GM12891 (cell line): ENCODE results near the gene IFNL2.

Source experiments
- PAX5 ChIP-seq: IDR thresholded peaks from 2 replicates; pipeline ENCODE4 v1.6.1; 2011; ENCODE audit warnings: low read length, moderate library complexity, mild to moderate bottlenecking; ENCODE audit not compliant: insufficient read depth, severe bottlenecking
- POLR2A ChIP-seq: IDR thresholded peaks from 2 replicates; pipeline ENCODE4 v1.6.1; 2011; ENCODE audit warnings: low read depth, low read length, control low read depth
- POLR2AphosphoS5 ChIP-seq: IDR thresholded peaks from 2 replicates; pipeline ENCODE4 v1.6.1; 2011; ENCODE audit warnings: low read depth, low read length, control low read depth
- POU2F2 ChIP-seq: IDR thresholded peaks from 2 replicates; pipeline ENCODE4 v1.6.1; 2011; ENCODE audit warnings: low read depth, mild to moderate bottlenecking, control low read depth, low read length, moderate library complexity
- SPI1 ChIP-seq: IDR thresholded peaks from 2 replicates; pipeline ENCODE4 v1.6.1; 2011; ENCODE audit warnings: low read depth, low read length, control low read depth
- TAF1 ChIP-seq: IDR thresholded peaks from 2 replicates; pipeline ENCODE4 v1.6.1; 2011; ENCODE audit warnings: low read depth, low read length, control low read depth

- TF ChIP-seq POLR2AphosphoS5, result no peak
- no peak for TF ChIP-seq POLR2A
- TF ChIP-seq TAF1, result no peak
- no peak for TF ChIP-seq POU2F2
- no peak for TF ChIP-seq SPI1
- TF ChIP-seq PAX5, result no peak
These were observed 20.2 kb upstream of the IFNL2 start for GRCh38 chr19:39247701-39248664.
